H9 (cell line): ENCODE data around the gene PRSS22. TPM values are rescaled to one million over a fixed set of nuclear protein-coding genes. Genes with fewer than 3 reads are reported as not detected.

Experiments
- DNase-seq: peaks from one replicate; pipeline ENCODE4 v3.0.0-alpha.2; 2017
- H2AFZ ChIP-seq: one replicate; pipeline ENCODE4 v1.6.1; 2013; ENCODE audit warnings: mild to moderate bottlenecking, low read length, control low read depth, moderate library complexity
- H2AK5ac ChIP-seq: 2 replicates; pipeline ENCODE4 v1.6.1; 2013; ENCODE audit warnings: low read length, control low read depth, mixed read lengths; ENCODE audit not compliant: insufficient read length
- H2BK120ac ChIP-seq: one replicate; pipeline ENCODE4 v1.6.1; 2013; ENCODE audit warnings: low read depth, mild to moderate bottlenecking, low read length, control low read depth, inconsistent platforms; ENCODE audit not compliant: poor library complexity, severe bottlenecking
- H2BK12ac ChIP-seq: 2 replicates; pipeline ENCODE4 v1.6.1; 2013; ENCODE audit warnings: low read length, control low read depth, mixed read lengths, low read depth; ENCODE audit not compliant: insufficient read length
- H2BK15ac ChIP-seq: 2 replicates; pipeline ENCODE4 v1.6.1; 2013; ENCODE audit warnings: low read depth, low read length, control low read depth
- H2BK20ac ChIP-seq: one replicate; pipeline ENCODE4 v1.6.1; 2013; ENCODE audit warnings: low read depth, mild to moderate bottlenecking, low read length, control low read depth, inconsistent platforms; ENCODE audit not compliant: poor library complexity, severe bottlenecking
- H2BK5ac ChIP-seq: 2 replicates; pipeline ENCODE4 v1.6.1; 2013; ENCODE audit warnings: low read length, control low read depth, mixed read lengths; ENCODE audit not compliant: insufficient read length
- H3K14ac ChIP-seq: 2 replicates; pipeline ENCODE4 v1.6.1; 2013; ENCODE audit warnings: low read length, control low read depth; ENCODE audit not compliant: insufficient read depth
- H3K18ac ChIP-seq: 2 replicates; pipeline ENCODE4 v1.6.1; 2013; ENCODE audit warnings: low read depth, mild to moderate bottlenecking, mixed read lengths, low read length, control low read depth; ENCODE audit not compliant: insufficient read length
- H3K23ac ChIP-seq: 2 replicates; pipeline ENCODE4 v1.6.1; 2013; ENCODE audit warnings: low read length, control low read depth, mixed read lengths, low read depth; ENCODE audit not compliant: insufficient read length
- H3K23me2 ChIP-seq: 2 replicates; pipeline ENCODE4 v1.6.1; 2013; ENCODE audit warnings: low read depth, mild to moderate bottlenecking, mixed read lengths, low read length, control low read depth; ENCODE audit not compliant: insufficient read length, poor library complexity, severe bottlenecking
- H3K27ac ChIP-seq: 2 replicates; pipeline ENCODE4 v1.5.1; 2013; ENCODE audit warnings: low read length, control low read depth, mixed read lengths, low read depth; ENCODE audit not compliant: insufficient read length
- H3K27me3 ChIP-seq: 2 replicates; pipeline ENCODE4 v1.6.1; 2013; ENCODE audit warnings: low read length, control low read depth, inconsistent platforms; ENCODE audit not compliant: insufficient read depth
- H3K4ac ChIP-seq: 2 replicates; pipeline ENCODE4 v1.6.1; 2013; ENCODE audit warnings: low read depth, mild to moderate bottlenecking, control low read depth, inconsistent platforms, low read length, moderate library complexity
- H3K4me1 ChIP-seq: 2 replicates; pipeline ENCODE4 v1.6.1; 2013; ENCODE audit warnings: low read length, control low read depth, inconsistent platforms; ENCODE audit not compliant: insufficient read depth
- H3K4me2 ChIP-seq: 2 replicates; pipeline ENCODE4 v1.6.1; 2013; ENCODE audit warnings: low read length, control low read depth, mixed read lengths; ENCODE audit not compliant: insufficient read length, insufficient read depth
- H3K56ac ChIP-seq: 2 replicates; pipeline ENCODE4 v1.6.1; 2013; ENCODE audit warnings: low read depth, mild to moderate bottlenecking, mixed read lengths, low read length, control low read depth; ENCODE audit not compliant: insufficient read length
- H3K79me1 ChIP-seq: 2 replicates; pipeline ENCODE4 v1.6.1; 2013; ENCODE audit warnings: low read depth, mild to moderate bottlenecking, moderate library complexity, low read length, control low read depth, inconsistent platforms; ENCODE audit not compliant: insufficient read depth, poor library complexity, severe bottlenecking
- H3K79me2 ChIP-seq: 2 replicates; pipeline ENCODE4 v1.6.1; 2013; ENCODE audit warnings: low read length, control low read depth, inconsistent platforms; ENCODE audit not compliant: insufficient read depth
- H3K9ac ChIP-seq: 2 replicates; pipeline ENCODE4 v1.6.1; 2013; ENCODE audit warnings: low read length, control low read depth, mixed read lengths; ENCODE audit not compliant: insufficient read length; ENCODE audit errors: extremely low read depth
- H3K9me3 ChIP-seq: one replicate; pipeline ENCODE4 v1.6.1; 2013; ENCODE audit warnings: low read depth, low read length, inconsistent platforms; ENCODE audit not compliant: control insufficient read depth
- H3T11ph ChIP-seq: one replicate; pipeline ENCODE4 v1.6.1; 2013; ENCODE audit warnings: mild to moderate bottlenecking, low read length, control low read depth, inconsistent platforms
- H4K20me1 ChIP-seq: one replicate; pipeline ENCODE4 v1.6.1; 2013; ENCODE audit not compliant: control insufficient read depth, insufficient read length, insufficient read depth
- H4K5ac ChIP-seq: 2 replicates; pipeline ENCODE4 v1.6.1; 2013; ENCODE audit warnings: low read depth, mild to moderate bottlenecking, mixed read lengths, low read length, control low read depth; ENCODE audit not compliant: insufficient read length
- H4K8ac ChIP-seq: replicated peaks from 2 replicates; pipeline ENCODE4 v1.6.1; 2013; ENCODE audit warnings: low read length, control low read depth, mixed read lengths, low read depth; ENCODE audit not compliant: insufficient read length
- H4K91ac ChIP-seq: 2 replicates; pipeline ENCODE4 v1.6.1; 2013; ENCODE audit warnings: low read depth, mild to moderate bottlenecking, moderate library complexity, mixed read lengths, low read length, control low read depth; ENCODE audit not compliant: insufficient read length
- H3K27ac Mint-ChIP-seq, 3 experiments: 2 replicates in 2 of 3; 3 replicates in 1 of 3; pipeline ENCODE4 v1.8.0; 2020 to 2021; ENCODE audit warnings: mixed read lengths in 3 of 3, mild to moderate bottlenecking in 1 of 3, moderate library complexity in 1 of 3
- H3K27me3 Mint-ChIP-seq: 2 replicates; pipeline ENCODE4 v1.8.0; 2021; ENCODE audit warnings: low read depth, mild to moderate bottlenecking, moderate library complexity, mixed read lengths
- H3K36me3 Mint-ChIP-seq, 3 experiments: 2 replicates in 2 of 3; 3 replicates in 1 of 3; pipeline ENCODE4 v1.8.0; 2020 to 2021; ENCODE audit warnings: low read depth in 3 of 3, mixed read lengths in 3 of 3; ENCODE audit not compliant: insufficient read depth in 1 of 3
- H3K4me1 Mint-ChIP-seq, 2 experiments: 2 replicates each; pipeline ENCODE4 v1.8.0; 2020; ENCODE audit warnings: mixed read lengths in 2 of 2
- H3K4me3 Mint-ChIP-seq, 2 experiments: 2 replicates in 1 of 2; 3 replicates in 1 of 2; pipeline ENCODE4 v1.8.0; 2020 to 2021; ENCODE audit warnings: mild to moderate bottlenecking in 2 of 2, mixed read lengths in 2 of 2, moderate library complexity in 1 of 2
- H3K9me3 Mint-ChIP-seq, 2 experiments: 2 replicates in 1 of 2; 3 replicates in 1 of 2; pipeline ENCODE4 v1.8.0; 2020; ENCODE audit warnings: mild to moderate bottlenecking in 2 of 2, mixed read lengths in 2 of 2, moderate library complexity in 1 of 2
- WGBS: extraction: QIAGEN DNeasy Blood & Tissue Kit; methylation state at CpG from one replicate; pipeline ENCODE4 v1.1.7; 2013; ENCODE audit warnings: missing lambda C conversion rate, low lambda C conversion rate, mixed read lengths; ENCODE audit not compliant: insufficient read length; ENCODE audit errors: extremely low coverage; 5-methylcytosine and 5-hydroxymethylcytosine counted together
- total RNA-seq: library from RNA; stranded (reverse); gene quantifications from 2 replicates; pipeline ENCODE4 v1.2.1, GENCODE V29; 2021
- TF ChIP-seq, protein P1 (sequence below): fragments of 200-600 bp; sonication (generic); conservative IDR thresholded peaks from 3 replicates; pipeline ENCODE4 v1.8.0; 2021; ENCODE audit warnings: antibody characterized with exemption, mild to moderate bottlenecking

PRSS22 gene
- total RNA-seq, 1 experiment from 2014 or later, result 1.9 TPM

- Histone ChIP-seq H4K91ac (no peak overlapping the region), H2BK20ac (no peak overlapping the region), H2BK12ac (no peak overlapping the region), H3K4me1 (peaks cover 3% of the 10 kb centered on the region; the same call in 1 of the 2 replicates), H2BK15ac (no peak overlapping the region), H2BK120ac (no peak overlapping the region), H4K20me1 (no peaks in the 10 kb centered on the region), H3K56ac (no peak overlapping the region), H3K18ac (no peak overlapping the region), H3K4ac (no peak overlapping the region), H4K8ac (no peak overlapping the region), H2AK5ac (no peak overlapping the region), H3K9ac (no peak overlapping the region), H3K27me3 (no peaks in the 10 kb centered on the region; the same call in 1 of the 2 replicates), H3K79me1 (no peaks in the 10 kb centered on the region), H3K14ac (no peak overlapping the region), H3K23me2 (no peaks in the 10 kb centered on the region), H3K9me3 (no peaks in the 10 kb centered on the region), H4K5ac (no peak overlapping the region), H3T11ph (no peak overlapping the region), H3K27ac (no peak overlapping the region), H3K4me2 (no peak overlapping the region), H3K23ac (no peak overlapping the region), H2BK5ac (no peak overlapping the region), H2AFZ (no peak overlapping the region), H3K79me2 (no peaks in the 10 kb centered on the region)
- peaks cover 13% of the 10 kb centered on the region for H3K27me3 Mint-ChIP-seq
- DNase-seq, result peak; percentile 91
- H3K4me3 Mint-ChIP-seq, result no peak overlapping the region
- no peaks in the 10 kb centered on the region for H3K36me3 Mint-ChIP-seq
- peak overlapping the region in 1 of 3 experiments; percentile 52; a peak in 1 of 7 replicates for H3K27ac Mint-ChIP-seq
- WGBS, result no CpG with 5 or more reads among the region's 12 CpGs
- peaks cover 0 to 3% of the 10 kb centered on the region in 2 experiments; a peak in 3 of 5 replicates for H3K9me3 Mint-ChIP-seq
- TF ChIP-seq, protein P1, sequence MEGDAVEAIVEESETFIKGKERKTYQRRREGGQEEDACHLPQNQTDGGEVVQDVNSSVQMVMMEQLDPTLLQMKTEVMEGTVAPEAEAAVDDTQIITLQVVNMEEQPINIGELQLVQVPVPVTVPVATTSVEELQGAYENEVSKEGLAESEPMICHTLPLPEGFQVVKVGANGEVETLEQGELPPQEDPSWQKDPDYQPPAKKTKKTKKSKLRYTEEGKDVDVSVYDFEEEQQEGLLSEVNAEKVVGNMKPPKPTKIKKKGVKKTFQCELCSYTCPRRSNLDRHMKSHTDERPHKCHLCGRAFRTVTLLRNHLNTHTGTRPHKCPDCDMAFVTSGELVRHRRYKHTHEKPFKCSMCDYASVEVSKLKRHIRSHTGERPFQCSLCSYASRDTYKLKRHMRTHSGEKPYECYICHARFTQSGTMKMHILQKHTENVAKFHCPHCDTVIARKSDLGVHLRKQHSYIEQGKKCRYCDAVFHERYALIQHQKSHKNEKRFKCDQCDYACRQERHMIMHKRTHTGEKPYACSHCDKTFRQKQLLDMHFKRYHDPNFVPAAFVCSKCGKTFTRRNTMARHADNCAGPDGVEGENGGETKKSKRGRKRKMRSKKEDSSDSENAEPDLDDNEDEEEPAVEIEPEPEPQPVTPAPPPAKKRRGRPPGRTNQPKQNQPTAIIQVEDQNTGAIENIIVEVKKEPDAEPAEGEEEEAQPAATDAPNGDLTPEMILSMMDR, result peak; percentile 97
- peaks cover 17 to 19% of the 10 kb centered on the region in 2 experiments for H3K4me1 Mint-ChIP-seq
Measured at GRCh38 chr16:2838928-2839327, 19.0 kb downstream of the PRSS22 start.
